ENCODE results near the gene MBD6. TPM values are rescaled to one million over a fixed set of nuclear protein-coding genes. Genes with fewer than 3 reads are reported as not detected.

Gene MBD6
- total and polyA plus RNA-seq, 2 of the 13 experiments (the other 11 are each of a cell fraction or from before 2014, with no cell fraction given), result 4.1 to 5.9 TPM

DNA sequence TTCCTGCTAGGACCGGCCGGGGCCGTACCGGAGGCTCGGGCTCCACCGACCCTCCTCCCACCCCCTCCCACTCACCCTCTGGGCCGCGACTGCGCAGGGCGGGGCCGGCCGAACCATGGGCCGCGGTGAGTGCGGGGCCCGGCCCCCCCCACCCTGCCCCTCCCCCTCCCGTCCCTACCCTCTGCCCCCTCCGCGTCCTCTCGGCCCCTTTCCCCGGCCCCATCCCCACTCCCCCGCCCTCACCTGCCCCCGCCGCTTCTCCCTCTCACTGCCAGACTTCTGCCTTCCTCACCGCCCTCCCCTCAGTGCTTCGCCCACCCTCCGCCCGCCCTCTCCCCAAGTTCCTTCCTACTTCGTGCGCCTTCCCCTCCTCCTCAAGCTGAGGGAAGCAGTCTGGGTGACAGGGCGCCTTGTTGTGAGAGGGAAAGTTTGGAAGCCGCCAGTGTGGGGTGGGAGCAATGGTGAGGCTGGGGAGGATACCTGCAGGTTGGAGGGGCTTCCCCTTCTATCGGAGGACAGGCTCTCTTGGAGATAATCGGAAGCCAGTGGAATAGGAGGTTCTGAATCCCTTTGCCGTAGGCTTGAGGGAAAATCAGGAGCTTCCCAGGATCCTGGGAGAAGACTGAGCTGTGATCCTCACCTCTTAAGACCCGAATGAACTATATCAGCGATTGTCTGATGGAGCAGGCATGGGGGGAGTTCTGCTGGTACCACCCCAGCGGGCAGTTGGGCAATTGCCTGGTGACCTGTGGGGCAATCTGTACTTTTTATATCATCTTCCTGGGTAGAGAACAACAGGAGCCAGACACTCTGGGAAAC, 472 bp downstream of the MBD6 start:
- H3K27ac ChIP-seq (ENCODE audit: extremely low read length, insufficient read depth, low read length), result peak overlapping the region; percentile 86
- H3K27me3 ChIP-seq (ENCODE audit: control insufficient read depth in 1 of 2, insufficient read depth in 2 of 2, low read length in 2 of 2), result no peaks in the 10 kb centered on the region; a peak in 1 of 5 replicates
- WGBS (ENCODE audit: low lambda C conversion rate), result 1% methylated on average over 23 of the region's 38 CpGs
- in situ Hi-C loops (cut with HindIII; ENCODE audit: extremely low pct_ligation_motif_present, low pct_unique_long_range_greater_than_20kb) (no loop called here), intact Hi-C loops (cut with micrococcal nuclease; ENCODE audit: unreplicated experiment) (loop anchor here (1.0 to 5.0 kb wide), 3 partner anchors 24 to 99 kb away; partner anchors contain the start of gene DCTN2)
- H3K4me2 ChIP-seq (ENCODE audit: low read depth, low read length), result peak overlapping the region; percentile 91
- H3K36me3 ChIP-seq (replicated peaks in 1 of 2; ENCODE audit: control insufficient read depth in 1 of 2, insufficient read depth in 2 of 2, low read length in 2 of 2), result peaks cover 13 to 38% of the 10 kb centered on the region in 2 experiments; a peak in 4 of 5 replicates
- CTCF ChIA-PET (ENCODE audit: low intra/inter-chr PET ratio, low total read pairs), result no interaction called here
- H4K20me1 ChIP-seq (ENCODE audit: insufficient read depth, low read length), result peaks cover 21% of the 10 kb centered on the region
- peaks cover 37% of the 10 kb centered on the region for H3K79me2 ChIP-seq (ENCODE audit: insufficient read depth, low read length)
- DNase-seq (ENCODE audit: low spot score) (no peak), ATAC-seq (no peak), FAIRE-seq (no peak)
- no peaks in the 10 kb centered on the region for H3K9me3 ChIP-seq (ENCODE audit: low read length)
- POLR2A ChIA-PET, result interaction anchor here (0.8 to 3.0 kb wide), 12 partner anchors 11 to 88 kb away, joined by 3 to 21 read pairs (median 4); partner anchors contain the start of genes ARHGEF25, DCTN2 and INHBE
- H3K4me3 ChIP-seq (replicated peaks in 1 of 3; ENCODE audit: insufficient read depth in 1 of 3, low read depth in 2 of 3, low read length in 3 of 3), result peak overlapping the region; percentile 89 to 93 (median 89)
- H2AFZ ChIP-seq (ENCODE audit: low read length), result no peak overlapping the region
- TSS peak; percentile 36 for BruUV-seq (replicated peaks)
- peak overlapping the region; percentile 89 for H3K9ac ChIP-seq (ENCODE audit: insufficient read depth, low read depth, low read length)
- peaks cover 41% of the 10 kb centered on the region for H3K4me1 ChIP-seq (ENCODE audit: insufficient read depth, low read length)
- TF ChIP-seq, protein P1, sequence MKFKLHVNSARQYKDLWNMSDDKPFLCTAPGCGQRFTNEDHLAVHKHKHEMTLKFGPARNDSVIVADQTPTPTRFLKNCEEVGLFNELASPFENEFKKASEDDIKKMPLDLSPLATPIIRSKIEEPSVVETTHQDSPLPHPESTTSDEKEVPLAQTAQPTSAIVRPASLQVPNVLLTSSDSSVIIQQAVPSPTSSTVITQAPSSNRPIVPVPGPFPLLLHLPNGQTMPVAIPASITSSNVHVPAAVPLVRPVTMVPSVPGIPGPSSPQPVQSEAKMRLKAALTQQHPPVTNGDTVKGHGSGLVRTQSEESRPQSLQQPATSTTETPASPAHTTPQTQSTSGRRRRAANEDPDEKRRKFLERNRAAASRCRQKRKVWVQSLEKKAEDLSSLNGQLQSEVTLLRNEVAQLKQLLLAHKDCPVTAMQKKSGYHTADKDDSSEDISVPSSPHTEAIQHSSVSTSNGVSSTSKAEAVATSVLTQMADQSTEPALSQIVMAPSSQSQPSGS (CRISPR knock-in tag; IDR thresholded peaks at IDR 0.05), result 0 out of 2 replicates have a peak, but pooled peaks have one; percentile 32
- TF ChIP-seq PATZ1 (CRISPR knock-in tag; IDR thresholded peaks at IDR 0.05), result 0 out of 2 replicates have a peak, but pooled peaks have one; percentile 14
- no peak for TF ChIP-seq ZNF883 (CRISPR knock-in tag; IDR thresholded peaks at IDR 0.05; ENCODE audit: not compliant biosample characterization)
- TF ChIP-seq, protein P2, sequence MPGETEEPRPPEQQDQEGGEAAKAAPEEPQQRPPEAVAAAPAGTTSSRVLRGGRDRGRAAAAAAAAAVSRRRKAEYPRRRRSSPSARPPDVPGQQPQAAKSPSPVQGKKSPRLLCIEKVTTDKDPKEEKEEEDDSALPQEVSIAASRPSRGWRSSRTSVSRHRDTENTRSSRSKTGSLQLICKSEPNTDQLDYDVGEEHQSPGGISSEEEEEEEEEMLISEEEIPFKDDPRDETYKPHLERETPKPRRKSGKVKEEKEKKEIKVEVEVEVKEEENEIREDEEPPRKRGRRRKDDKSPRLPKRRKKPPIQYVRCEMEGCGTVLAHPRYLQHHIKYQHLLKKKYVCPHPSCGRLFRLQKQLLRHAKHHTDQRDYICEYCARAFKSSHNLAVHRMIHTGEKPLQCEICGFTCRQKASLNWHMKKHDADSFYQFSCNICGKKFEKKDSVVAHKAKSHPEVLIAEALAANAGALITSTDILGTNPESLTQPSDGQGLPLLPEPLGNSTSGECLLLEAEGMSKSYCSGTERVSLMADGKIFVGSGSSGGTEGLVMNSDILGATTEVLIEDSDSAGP (CRISPR knock-in tag; IDR thresholded peaks at IDR 0.05; ENCODE audit: borderline replicate concordance), result no peak
- TF ChIP-seq GATAD1 (CRISPR knock-in tag; IDR thresholded peaks at IDR 0.05), result peak; percentile 13; the same call in 1 of the 2 replicates
- TF ChIP-seq ZSCAN29 (CRISPR knock-in tag; conservative IDR thresholded peaks at IDR 0.05), result no peak
- TF ChIP-seq CEBPB (IDR thresholded peaks at IDR 0.05; ENCODE audit: borderline replicate concordance, low read depth, low read length), result peak; percentile 71
- no peak for TF ChIP-seq PCBP1 (IDR thresholded peaks at IDR 0.05; ENCODE audit: borderline replicate concordance, low read depth, low read length)
- TF ChIP-seq SSRP1 (CRISPR knock-in tag; IDR thresholded peaks at IDR 0.05), result 0 out of 2 replicates have a peak, but pooled peaks have one; percentile 61
- no peak for TF ChIP-seq CCAR2 (optimal IDR thresholded peaks at IDR 0.05; ENCODE audit: low read depth, low read length)
- no peak for TF ChIP-seq JUND (CRISPR knock-in tag; IDR thresholded peaks at IDR 0.05)
- TF ChIP-seq ZNF740 (CRISPR knock-in tag; IDR thresholded peaks at IDR 0.05), result peak; percentile 80; the same call in 1 of the 2 replicates
- TF ChIP-seq ZNF878 (CRISPR knock-in tag; IDR thresholded peaks at IDR 0.05), result no peak; the same call in 1 of the 2 replicates
- peak; percentile 35; the same call in 1 of the 2 replicates for TF ChIP-seq MAZ (IDR thresholded peaks at IDR 0.05; ENCODE audit: borderline replicate concordance, low read depth, low read length)
- TF ChIP-seq MAZ (CRISPR knock-in tag; IDR thresholded peaks at IDR 0.05; ENCODE audit: low read depth), result no peak
- TF ChIP-seq MED8 (CRISPR knock-in tag; IDR thresholded peaks at IDR 0.05; ENCODE audit: insufficient replicate concordance), result no peak
- TF ChIP-seq CAMTA2 (CRISPR knock-in tag; IDR thresholded peaks at IDR 0.05; ENCODE audit: borderline replicate concordance), result no peak

All from HepG2 (cell line).